Thoracic aorta (tissue), 2 donors: Measurements from ENCODE around the gene FAAP100. TPM values are rescaled to one million over a fixed set of nuclear protein-coding genes. Genes with fewer than 3 reads are reported as not detected.
"Not testable (repeated sequence)": the region's sequence is repeated elsewhere in the genome, so short reads cannot be mapped to it uniquely, and the experiment has no call there.

Source experiments
- ATAC-seq: fragments of 150-250 bp; one replicate; pipeline ENCODE4 v1.8.0; 2017; ENCODE audit warnings: low read depth; ENCODE audit not compliant: insufficient number of reproducible peaks, low FRiP score
- DNase-seq: peaks from one replicate; pipeline ENCODE4 v3.0.0-alpha.2; 2020; ENCODE audit warnings: low spot score
- H3K27ac ChIP-seq, 2 donors: fragments of 200-600 bp; sonication (generic); 1 replicate in 1 of 2; 2 replicates in 1 of 2; pipeline ENCODE4 v1.5.1; 2016; ENCODE audit warnings: mild to moderate bottlenecking in 2 of 2, moderate library complexity in 2 of 2
- H3K27me3 ChIP-seq: fragments of 200-600 bp; sonication (generic); replicated peaks from 2 replicates; pipeline ENCODE4 v1.6.0; 2016; ENCODE audit warnings: mild to moderate bottlenecking; ENCODE audit not compliant: insufficient read depth
- H3K36me3 ChIP-seq: fragments of 200-600 bp; sonication (generic); one replicate; pipeline ENCODE4 v1.5.1; 2016
- H3K4me1 ChIP-seq, 2 donors: fragments of 200-600 bp; sonication (generic); 1 replicate in 1 of 2; 2 replicates in 1 of 2; pipeline versions ENCODE4 v1.5.1 to v1.6.0; 2016; ENCODE audit warnings: low read depth in 2 of 2, mild to moderate bottlenecking in 1 of 2; ENCODE audit not compliant: control insufficient read depth in 1 of 2
- H3K4me3 ChIP-seq: fragments of 200-600 bp; sonication (generic); 2 replicates; pipeline ENCODE4 v1.5.1; 2016; ENCODE audit warnings: mild to moderate bottlenecking
- H3K9me3 ChIP-seq: fragments of 200-600 bp; sonication (generic); 2 replicates; pipeline ENCODE4 v1.5.1; 2016
- CTCF ChIP-seq: fragments of 200-600 bp; sonication (generic); IDR thresholded peaks from one replicate; pipeline ENCODE4 v1.5.1; 2019; ENCODE audit warnings: antibody characterized with exemption
- total RNA-seq, 2 donors: library from RNA; depleted of rRNA; stranded (reverse); fragments of >200 nt; gene quantifications; one replicate each; pipeline versions ENCODE4 v1.1.0 to v1.2.3, GENCODE V29; 2016

Gene FAAP100
- total RNA-seq, 2 donors from 2014 or later = 43.2 to 57.9 TPM

DNA sequence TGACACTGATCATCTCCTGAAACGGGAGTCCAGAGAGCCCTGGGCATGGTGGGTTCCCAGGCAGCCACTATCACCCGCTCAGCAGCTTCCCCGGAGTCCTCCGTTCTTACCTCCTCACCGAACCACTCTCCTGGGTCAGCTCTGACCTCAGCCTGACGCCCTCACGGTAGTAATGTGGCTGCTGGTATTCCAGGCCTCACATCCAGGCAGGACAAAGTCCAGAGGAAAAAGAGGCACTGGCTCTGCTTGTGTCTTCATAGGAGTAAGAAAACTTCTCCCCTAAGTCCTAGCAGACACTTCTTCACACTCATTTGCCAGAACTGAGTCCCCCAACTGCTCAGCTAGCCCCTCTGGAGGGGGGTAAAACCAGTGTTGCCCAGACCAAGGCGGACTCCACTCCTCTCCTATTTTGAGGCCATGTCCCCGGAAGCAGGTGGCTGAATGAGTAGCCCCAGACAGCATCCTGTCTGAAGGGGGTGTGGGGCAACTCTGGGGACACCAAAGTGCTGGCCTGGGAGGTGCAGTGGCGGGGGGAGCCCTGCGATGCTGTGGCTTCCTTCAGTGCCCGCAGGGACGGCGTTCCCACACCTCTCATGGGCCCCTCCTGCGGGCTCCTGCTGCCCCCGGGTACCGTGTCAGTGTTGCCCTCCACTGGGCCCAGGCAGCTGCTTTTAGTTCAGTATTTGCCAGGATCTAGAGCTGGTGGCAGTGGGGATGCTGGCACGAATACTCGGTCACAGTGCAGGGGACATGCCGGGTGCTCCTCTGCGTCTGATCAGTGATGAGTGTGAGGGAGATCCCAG is 18.6 kb downstream of the FAAP100 start:
- H3K9me3 ChIP-seq = no peaks in the 10 kb centered on the region
- ATAC-seq = no peak
- TF ChIP-seq CTCF = no peak
- H3K4me1 ChIP-seq = peaks cover 0 to 4% of the 10 kb centered on the region in 2 donors
- H3K27ac ChIP-seq = no peak overlapping the region
- no peaks in the 10 kb centered on the region for H3K27me3 ChIP-seq
- no peak for DNase-seq
- no peak overlapping the region for H3K4me3 ChIP-seq
- no peaks in the 10 kb centered on the region for H3K36me3 ChIP-seq

GRCh38 chr17:81532490-81533287 is 19.5 kb downstream of the FAAP100 start:
- H3K27ac ChIP-seq = no peak overlapping the region
- H3K4me1 ChIP-seq = peaks cover 0 to 8% of the 10 kb centered on the region in 2 donors
- H3K4me3 ChIP-seq = no peak overlapping the region
- DNase-seq (no peak), ATAC-seq (no peak)
- no peaks in the 10 kb centered on the region for H3K9me3 ChIP-seq
- no peaks in the 10 kb centered on the region for H3K36me3 ChIP-seq
- TF ChIP-seq CTCF = no peak
- H3K27me3 ChIP-seq = no peaks in the 10 kb centered on the region

DNA sequence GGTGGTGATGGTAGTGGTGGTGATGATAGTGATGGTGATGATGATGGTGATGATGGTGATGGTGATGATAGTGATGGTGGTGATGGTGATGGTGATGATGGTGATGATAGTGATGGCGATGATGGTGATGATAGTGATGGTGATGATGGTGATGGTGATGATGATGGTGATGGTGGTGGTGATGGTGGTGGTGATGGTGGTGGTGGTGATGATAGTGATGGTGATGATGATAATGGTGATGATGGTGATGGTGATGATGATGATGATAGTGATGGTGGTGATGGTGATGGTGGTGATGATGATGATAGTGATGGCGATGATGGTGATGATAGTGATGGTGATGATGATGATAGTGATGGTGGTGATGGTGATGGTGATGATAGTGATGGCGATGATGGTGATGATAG is 20.2 kb downstream of the FAAP100 start:
- not testable (repeated sequence) for H3K4me3 ChIP-seq, H3K36me3 ChIP-seq, H3K27me3 ChIP-seq, DNase-seq, H3K27ac ChIP-seq, ATAC-seq, H3K9me3 ChIP-seq
- H3K4me1 ChIP-seq = peaks cover 0 to 11% of the 10 kb centered on the region in 2 donors

DNA sequence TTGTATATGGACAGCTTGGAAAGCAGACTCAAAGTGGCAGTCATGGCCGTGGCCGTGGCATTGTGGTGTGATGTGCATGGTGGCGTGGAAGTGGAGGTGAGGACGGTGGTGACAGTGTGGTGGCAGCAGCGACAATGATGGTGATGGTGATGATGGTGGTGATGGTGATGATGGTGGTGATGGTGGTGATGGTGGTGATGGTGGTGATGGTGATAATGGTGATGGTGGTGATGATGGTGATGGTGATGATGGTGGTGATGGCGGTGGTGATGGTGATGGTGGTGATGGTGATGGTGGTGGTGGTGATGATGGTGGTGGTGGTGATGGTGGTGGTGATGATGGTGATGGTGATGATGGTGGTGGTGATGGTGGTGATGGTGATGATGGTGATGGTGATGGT is 21.1 kb downstream of the FAAP100 start:
- not testable (repeated sequence) for ATAC-seq, H3K36me3 ChIP-seq, H3K4me3 ChIP-seq, H3K27ac ChIP-seq, H3K27me3 ChIP-seq, H3K9me3 ChIP-seq, DNase-seq
- H3K4me1 ChIP-seq = peaks cover 0 to 12% of the 10 kb centered on the region in 2 donors

GRCh38 chr17:81529437-81529803 is 22.7 kb downstream of the FAAP100 start:
- no peak for ATAC-seq
- Histone ChIP-seq H3K27ac (no peak overlapping the region), H3K36me3 (no peaks in the 10 kb centered on the region), H3K4me3 (no peak overlapping the region), H3K27me3 (no peaks in the 10 kb centered on the region), H3K4me1 (peaks cover 0 to 12% of the 10 kb centered on the region in 2 donors), H3K9me3 (no peaks in the 10 kb centered on the region)
- DNase-seq = no peak
- TF ChIP-seq CTCF = no peak
